Activated naive CD4-positive, alpha-beta T cell treated with anti-CD3 and anti-CD28 coated beads, Interleukin-2, amount 50 U/mL, for 16 hours (primary cell): ENCODE measurements around the gene MALAT1.
"Not testable (repeated sequence)": the region's sequence is repeated elsewhere in the genome, so short reads cannot be mapped to it uniquely, and the experiment has no call there.

Experiments
- DNase-seq: peaks from one replicate; pipeline ENCODE4 v3.0.0-alpha.2; 2020

The MALAT1 gene

DNA sequence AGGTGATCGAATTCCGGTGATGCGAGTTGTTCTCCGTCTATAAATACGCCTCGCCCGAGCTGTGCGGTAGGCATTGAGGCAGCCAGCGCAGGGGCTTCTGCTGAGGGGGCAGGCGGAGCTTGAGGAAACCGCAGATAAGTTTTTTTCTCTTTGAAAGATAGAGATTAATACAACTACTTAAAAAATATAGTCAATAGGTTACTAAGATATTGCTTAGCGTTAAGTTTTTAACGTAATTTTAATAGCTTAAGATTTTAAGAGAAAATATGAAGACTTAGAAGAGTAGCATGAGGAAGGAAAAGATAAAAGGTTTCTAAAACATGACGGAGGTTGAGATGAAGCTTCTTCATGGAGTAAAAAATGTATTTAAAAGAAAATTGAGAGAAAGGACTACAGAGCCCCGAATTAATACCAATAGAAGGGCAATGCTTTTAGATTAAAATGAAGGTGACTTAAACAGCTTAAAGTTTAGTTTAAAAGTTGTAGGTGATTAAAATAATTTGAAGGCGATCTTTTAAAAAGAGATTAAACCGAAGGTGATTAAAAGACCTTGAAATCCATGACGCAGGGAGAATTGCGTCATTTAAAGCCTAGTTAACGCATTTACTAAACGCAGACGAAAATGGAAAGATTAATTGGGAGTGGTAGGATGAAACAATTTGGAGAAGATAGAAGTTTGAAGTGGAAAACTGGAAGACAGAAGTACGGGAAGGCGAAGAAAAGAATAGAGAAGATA lies at the start of gene MALAT1:
Gene MALAT1, plus strand, starts transcription at position 69 of the 736 bp plus-strand sequence.
- peak; percentile 91 for DNase-seq

DNA sequence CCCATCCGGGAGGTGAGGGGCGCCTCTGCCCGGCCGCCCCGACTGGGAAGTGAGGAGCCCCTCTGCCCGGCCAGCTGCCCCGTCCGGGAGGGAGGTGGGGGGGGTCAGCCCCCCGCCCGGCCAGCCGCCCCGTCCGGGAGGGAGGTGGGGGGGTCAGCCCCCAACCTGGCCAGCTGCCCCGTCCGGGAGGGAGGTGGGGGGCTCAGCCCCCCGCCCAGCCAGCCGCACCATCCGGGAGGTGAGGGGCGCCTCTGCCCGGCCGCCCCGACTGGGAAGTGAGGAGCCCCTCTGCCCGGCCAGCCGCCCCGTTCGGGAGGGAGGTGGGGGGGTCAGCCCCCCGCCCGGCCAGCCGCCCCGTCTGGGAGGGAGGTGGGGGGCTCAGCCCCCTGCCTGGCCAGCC lies 47.5 kb upstream of the MALAT1 start:
- not testable (repeated sequence) for DNase-seq

DNA sequence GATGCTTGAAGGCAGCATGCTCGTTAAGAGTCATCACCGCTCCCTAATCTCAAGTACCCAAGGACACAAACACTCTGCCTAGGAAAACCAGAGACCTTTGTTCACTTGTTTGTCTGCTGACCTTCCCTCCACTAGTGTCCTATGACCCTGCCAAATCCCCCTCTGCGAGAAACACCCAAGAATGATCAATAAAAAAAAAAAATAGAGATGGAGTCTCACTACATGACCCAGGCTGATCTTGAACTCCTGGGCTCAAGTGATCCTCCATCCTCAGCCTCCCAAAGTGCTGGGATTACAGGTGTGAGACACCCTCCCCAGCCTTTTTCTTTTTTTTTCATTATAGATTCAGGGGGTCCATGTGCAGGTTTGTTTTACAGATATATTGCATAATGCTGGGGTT lies 46.6 kb upstream of the MALAT1 start:
- not testable (repeated sequence) for DNase-seq

DNA sequence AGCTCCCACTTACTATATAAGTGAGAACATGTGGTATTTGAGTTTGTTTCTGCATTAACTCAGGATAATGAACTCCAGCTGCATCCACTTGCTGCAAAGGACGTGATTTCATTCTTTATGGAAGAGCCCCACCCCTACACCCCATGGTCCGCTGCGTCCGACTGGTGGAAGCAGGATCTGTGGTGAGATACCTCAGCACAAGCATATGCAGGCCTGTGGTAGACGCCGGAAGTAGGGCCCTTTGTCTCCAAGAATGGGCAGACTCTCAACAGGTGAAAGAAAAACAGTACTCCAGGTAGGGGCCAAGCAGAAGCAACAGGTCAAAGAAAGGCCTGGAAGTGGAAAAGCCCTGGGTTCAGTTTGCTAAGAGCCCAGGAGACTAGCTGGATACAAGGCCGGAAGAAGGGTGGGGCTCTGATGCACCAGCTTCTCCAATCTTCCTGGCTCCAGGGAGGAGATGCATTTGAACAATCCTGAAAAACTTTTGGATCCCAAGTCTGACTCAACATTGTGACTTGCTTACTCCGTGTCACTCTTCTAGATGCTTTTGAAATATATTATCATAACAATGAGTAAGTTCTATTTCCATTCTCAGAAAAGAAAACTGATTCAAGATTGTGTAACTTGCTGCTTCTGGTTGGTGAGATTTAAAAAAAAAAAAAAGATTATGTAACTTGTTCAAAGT lies 45.9 kb upstream of the MALAT1 start:
- no peak for DNase-seq

DNA sequence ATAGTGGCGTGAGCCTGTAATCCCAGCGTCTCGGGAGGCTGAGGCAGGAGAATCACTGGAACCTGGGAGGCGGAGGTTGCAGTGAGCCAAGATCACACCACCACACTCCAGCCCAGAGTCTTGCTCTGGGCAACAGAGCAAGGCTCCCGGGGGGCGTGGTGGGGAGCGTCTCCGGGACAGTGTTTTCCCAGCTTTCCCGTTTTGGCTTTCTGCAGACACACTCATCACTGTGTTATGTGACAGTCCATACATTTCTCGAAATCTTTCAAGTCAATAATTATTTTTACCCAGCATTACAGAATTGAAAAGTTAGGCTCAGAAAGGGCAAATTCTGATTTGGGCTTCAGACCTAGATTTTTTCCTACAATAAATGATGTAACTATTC lies 44.5 kb upstream of the MALAT1 start:
- no peak for DNase-seq

DNA sequence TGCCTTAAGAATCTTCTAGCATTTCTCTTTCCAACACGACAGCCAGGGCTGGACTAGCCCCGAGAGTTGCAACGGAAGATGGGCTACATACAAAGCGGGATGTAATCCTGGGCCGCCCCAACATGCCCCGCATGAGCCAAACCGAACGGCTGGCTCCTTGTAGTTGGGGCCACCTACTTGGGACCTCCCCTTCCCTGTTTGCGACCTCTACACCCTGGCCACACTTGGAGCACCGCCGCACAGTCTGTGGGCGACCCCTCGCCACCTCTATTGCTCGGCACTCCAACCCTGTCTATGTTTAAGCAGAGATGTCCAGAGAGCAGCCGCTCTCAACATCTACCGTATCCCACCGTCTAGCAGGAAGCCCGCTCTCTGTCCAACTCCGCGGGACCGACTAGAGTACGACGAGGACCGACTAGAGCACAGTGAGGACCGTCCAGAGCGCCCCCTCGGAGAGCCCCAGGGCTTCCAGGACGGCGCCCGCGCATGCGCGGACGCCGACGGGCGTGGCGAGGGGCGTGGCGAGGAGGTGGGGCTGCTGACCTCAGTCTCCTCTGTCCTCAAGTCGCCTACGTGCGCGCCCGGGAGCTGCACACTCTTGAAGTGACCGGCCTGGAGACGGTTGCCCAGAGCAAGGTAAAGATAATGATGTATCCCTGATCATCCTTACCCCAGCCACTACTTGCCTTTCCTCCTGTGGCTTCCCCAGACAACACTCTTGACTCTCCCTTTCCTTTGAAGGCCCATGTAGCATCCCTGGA lies 44.0 kb upstream of the MALAT1 start:
- peak; percentile 77 for DNase-seq

DNA sequence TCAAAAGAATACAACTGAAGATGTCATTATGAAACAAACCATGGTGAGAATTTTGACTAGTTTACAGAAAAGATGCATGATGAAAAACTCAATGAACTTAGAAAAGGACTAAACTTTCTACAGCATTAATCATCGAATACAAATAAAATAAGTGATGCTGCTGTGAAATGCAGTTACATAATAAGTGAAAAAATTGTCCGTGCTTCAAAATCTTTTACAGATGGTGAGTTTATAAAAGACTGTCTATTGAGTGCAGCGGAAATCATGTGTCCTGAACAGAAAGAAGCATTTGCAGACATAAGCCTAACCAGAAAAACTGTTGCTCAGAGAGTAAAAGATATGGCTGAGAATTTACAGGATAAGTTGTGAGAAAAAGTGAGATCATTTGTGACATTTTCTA lies 42.4 kb upstream of the MALAT1 start:
- no peak for DNase-seq

DNA sequence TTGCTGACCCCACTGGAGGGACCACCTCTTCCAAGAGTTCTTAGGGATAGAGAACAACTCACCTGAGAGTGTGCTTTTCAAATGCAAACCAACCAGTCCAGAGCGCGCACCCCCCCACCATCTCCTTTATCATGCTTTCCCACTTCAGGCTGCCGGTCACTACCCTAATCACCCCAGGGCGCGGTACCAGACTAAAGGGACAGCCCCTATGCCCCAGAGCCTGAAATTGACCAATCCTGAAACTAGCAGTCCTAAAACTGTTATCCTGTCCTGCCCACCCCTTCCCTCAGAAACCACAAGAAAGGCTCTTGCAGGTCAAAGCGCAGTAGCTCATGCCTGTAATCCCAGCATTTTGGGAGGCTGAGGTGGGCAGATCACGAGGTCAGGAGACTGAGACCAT lies 39.3 kb upstream of the MALAT1 start:
- DNase-seq = no peak

DNA sequence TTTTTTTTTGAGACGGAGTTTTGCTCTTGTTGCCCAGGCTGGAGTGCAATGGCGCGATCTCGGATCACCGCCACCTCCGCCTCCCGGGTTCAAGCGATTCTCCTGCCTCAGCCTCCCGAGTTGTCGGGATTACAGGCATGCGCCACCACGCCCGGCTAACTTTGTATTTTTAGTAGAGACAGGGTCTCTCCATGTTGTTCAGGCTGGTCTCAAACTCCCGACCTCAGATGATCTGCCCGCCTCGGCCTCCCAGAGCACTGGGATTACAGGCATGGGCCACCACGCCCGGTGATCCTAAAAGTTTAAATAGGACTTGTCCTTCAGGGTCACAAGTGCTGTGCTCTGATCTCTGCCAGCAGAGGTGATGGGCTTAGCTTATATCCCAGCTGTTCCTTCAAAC lies 33.4 kb upstream of the MALAT1 start:
- DNase-seq = not testable (repeated sequence)

DNA sequence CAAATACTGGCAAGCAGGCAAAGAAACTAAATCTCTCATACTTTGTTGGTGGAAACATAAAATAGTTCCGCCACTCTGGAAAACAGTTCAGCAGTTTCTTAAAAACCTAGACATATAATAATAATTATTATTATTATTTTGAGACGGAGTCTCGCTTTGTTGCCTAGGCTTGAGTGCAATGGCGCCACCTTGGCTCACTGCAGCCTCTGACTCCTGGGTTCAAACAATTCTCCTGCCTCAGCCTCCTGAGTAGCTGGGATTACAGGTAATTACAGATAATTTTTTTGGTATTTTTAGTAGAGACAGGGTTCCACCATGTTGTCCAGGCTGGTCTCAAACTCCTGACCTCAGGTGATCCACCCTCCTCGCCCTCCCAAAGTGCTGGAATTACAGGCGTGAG lies 31.5 kb upstream of the MALAT1 start:
- not testable (repeated sequence) for DNase-seq

DNA sequence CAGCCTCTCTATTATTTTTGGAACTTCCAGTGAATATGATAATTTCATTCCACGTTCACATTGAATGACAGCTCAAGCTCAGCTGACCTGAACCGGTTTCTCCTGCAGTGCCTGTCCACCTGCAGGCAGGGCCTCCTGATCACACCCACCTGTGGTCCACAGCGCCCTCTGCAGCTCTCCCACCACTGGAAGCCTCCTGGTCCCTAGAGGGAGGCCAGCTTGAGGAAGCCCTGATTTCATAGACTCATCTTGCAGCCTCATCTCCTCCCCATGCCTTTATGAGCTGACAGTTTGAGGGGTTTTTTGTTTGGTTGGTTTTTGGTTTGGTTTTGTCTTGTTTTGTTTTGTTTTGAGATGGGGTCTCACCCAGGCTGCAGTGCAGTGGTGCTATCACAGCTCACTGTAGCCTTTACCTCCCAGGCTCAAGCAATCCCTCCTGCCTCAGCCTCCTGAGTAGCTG lies 29.9 kb upstream of the MALAT1 start:
- DNase-seq = peak; percentile 42

DNA sequence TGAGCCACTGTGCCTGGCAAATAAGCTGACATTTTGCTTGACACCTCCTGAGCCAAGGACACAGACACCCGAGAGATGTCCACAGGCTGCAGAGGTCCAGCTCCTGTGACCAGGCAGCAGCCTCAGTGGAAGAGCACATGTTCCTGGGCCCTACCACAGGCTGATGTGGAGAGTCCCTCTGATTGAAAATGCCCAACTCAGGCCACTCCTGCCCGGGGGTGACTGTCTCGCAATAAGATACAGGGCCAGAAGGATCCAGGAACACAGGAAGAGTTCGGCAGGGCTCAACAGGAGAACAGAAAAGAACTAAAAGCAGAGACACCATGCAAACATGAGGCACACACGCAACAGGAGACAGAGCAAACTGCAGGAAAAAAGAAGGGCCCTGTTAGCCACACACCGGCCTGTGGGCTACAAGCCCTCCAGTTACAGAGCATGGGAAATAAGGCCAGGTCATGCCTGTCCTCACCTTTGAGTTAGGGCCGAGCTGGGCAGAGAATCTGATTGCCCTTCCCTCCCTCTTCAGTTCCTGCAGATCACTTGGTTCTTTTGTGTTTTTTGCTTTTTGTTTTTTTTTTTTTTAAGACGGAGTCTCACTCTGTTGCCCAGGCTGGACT lies 28.3 kb upstream of the MALAT1 start:
- no peak for DNase-seq

DNA sequence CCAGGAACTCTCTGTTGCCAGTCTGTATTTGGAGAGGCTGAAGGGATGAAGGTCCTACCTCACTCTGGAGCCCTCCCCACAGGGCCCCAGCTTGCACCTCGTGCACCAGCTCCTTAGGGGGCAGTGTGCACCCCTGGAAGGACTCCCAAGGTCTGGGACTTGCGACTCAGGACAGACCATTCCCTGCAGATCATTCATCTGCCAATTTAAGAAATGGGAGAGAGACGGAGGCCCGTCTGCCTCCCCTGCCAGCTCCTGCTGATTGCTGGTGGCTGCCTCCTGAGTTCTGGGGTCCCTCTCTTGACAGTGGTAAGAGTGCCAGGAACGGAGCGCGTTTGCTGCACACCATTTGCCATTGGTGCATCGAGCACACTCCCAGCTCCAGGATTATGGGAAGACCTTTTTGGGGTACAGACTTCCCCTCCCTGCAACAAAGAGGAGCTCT lies 27.4 kb upstream of the MALAT1 start:
- DNase-seq = no peak

DNA sequence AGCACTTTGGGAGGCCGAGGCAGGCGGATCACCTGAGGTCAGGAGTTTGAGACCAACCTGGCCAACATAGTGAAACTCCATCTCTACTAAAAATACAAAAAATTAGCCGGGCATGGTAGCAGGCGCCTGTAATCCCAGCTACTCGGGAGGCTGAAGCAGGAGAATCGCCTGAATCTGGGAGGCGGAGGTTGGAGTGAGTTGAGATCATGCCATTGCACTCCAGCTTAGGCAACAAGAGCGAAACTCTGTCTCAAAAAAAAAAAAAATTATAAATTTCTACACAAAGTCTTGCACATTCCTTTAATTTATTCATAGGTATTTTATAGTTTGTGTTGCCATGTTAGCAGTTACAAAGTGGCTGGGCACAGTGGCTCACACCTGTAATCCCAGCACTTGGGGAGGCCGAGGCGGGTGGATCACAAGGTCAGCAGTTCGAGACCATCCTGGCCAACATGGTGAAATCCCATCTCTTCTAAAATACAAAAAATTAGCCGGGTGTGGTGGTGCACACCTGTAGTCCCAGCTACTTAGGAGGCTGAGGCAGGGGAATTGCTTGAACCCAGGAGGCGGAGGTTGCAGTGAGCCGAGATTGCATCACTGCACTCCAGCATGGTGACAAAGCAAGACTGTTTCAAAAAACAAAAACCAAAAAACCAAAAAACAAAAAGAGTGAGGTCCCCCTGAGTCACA lies 26.1 kb upstream of the MALAT1 start:
- not testable (repeated sequence) for DNase-seq

DNA sequence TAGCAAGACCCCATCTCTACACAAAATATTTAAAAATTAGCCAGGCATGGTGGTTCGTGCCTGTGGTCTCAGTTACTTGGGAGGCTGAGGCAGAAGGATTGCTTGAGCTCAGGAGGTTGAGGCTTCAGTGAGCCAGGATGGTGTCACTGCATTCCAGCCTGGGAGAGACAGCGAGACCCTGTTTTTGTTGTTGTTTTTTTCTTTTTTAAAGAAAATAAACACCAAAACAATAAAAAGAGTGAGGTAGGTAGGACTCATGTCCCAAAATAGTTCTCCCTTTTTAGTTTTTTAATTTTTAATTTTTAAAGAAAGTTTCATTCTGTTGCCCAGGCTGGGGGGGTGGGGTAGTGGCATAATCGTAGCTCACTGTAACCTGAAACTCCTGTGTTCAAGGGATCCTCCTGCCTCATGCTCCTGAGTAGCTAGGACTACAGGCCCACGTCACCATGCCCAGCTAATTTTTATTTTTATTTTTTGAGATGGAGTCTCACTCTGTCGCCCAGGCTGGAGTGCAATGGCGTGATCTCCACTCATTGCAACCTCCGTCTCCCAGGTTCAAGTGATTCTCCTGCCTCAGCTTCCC lies 25.5 kb upstream of the MALAT1 start:
- DNase-seq = no peak

DNA sequence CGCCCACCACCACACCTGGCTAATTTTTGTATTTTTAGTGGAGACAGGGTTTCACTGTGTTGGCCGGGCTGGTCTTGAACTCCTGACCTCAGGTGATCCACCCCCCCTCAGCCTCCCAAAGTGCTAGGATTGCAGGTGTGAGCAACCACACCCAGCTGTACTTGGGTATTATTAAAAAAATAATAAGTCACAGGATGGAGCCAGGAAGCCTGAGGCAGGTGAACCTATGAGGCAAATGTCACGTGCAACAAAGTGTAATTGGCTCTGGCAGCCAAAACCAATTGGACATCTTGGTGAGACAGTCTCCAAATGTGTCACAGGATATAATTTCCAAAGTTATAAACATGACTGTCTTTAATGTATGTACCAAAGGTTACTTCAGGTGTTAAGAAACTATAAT lies 24.0 kb upstream of the MALAT1 start:
- no peak for DNase-seq

DNA sequence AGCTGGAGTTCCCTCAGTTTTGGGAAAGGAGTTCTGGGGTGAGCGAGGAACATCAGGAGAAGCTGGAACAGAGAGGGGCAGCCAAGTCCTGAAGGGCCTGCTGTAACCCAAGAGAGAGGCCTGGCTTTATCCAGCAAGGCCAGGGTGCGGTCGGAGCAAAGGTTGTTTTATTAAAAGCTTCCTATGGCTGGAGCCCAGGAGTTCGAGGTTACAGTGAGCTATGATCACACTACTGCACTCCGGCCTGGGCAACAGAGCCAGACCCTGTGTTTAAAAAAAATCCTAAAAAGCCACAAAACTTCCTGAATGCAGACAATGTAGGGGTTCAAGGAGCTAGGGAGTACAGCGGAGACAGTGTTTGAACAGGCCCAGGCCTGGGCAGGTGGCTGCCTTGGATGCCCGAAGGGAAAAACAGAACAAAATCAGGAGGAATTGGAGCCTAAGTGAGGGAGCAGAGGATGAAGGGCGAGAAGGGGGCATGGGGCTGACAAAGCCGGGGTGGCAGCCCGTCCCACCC lies 22.2 kb upstream of the MALAT1 start:
- no peak for DNase-seq

DNA sequence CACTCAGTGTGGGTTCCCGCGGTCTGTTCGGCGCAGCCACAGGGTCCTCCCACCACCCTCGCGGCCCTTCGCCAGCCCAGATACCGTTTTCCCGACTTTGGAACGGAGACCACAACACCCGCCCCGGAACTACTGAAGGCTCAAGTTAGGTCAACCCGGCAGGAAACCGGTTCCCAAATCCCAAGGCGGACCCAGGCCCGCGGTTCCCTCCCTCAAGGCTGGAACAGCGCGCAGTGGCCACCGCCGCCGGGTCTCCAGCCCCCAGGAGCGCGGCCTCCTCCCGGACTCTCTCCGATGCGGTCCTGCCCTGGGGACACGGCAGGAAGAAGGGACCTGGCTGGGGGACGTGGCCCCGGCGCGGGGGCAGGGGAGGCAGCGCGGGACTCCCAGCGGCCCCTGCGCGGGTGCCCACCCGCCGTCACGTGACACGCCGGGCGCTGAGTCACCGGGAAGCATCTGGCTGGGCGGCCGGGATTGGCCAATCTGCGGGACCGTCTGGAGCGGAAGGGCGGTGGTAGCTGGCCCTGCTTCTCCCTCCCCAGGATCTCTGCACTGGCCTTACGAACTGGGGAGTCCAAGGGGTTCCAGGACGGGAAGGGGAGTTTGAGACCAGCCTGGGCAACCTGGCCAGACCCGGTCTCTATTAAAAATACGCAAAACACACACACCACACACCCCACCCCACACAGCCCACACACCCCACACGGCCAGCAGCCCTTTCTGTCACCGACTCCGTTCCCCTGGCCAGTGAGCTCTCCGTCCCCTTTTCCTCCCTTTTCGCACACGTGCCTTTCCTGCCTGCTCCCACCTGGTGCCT lies 21.5 kb upstream of the MALAT1 start:
- DNase-seq = peak; percentile 92

DNA sequence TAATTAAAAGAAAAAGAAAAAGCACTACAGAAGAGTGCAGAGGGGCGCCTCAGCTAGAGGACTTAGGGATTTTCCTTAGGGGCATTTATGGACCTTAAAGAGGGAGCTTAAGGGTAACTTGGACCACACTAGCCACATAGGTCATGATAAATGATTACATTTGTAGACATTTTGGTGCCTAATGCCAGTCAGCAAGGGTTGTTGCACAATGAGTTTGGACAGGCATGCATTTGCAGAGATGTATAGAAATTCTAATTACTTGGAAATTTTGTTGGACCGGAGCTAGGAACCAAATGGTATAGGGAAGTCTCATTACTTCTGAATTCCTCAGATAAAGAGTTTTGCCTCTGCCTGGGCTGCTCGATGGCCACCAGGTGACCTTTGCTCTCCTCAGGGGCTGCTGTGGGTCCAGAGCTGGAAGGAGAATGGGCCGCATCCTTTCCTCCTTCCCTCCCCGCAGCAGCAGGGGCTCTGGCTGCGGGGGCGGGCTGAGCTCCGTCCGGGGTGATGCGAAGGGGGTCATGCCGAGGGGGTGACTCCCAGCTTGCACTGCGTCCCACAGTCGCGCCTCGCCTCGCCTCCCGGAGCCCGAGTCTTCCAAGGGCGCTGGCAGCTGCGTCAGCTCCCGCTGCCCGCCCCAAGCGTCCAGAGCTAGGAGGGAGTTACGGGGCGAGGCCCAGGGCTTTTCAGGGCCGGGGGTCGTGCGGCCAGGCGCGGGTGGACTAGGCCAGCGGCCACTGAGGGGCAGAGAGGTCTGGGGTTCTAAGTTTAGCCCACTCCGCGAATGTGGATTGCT lies 20.3 kb upstream of the MALAT1 start:
- no peak for DNase-seq
